Spleen (tissue), 11 donors: ENCODE data around the gene KRT7. TPM values are rescaled to one million over a fixed set of nuclear protein-coding genes. Genes with fewer than 3 reads are reported as not detected.

Experiments
- DNase-seq: peaks from one replicate; pipeline ENCODE4 v3.0.0-alpha.2; 2020
- H3K27ac ChIP-seq, 8 donors: fragments of 200-600 bp; sonication (generic) in 7 of 8; 1 replicate in 4 of 8; 2 replicates in 4 of 8; pipeline versions ENCODE4 v1.5.0 to v1.8.0; 2016 to 2021; ENCODE audit warnings: inconsistent platforms in 4 of 8, mild to moderate bottlenecking in 4 of 8, moderate library complexity in 1 of 8
- H3K27me3 ChIP-seq, 7 donors: fragments of 200-600 bp; sonication (generic) in 6 of 7; replicated peaks in 1 of 7; 1 replicate in 4 of 7; 2 replicates in 3 of 7; pipeline versions ENCODE4 v1.5.0 to v1.8.0; 2016 to 2021; ENCODE audit warnings: inconsistent platforms in 3 of 7, mild to moderate bottlenecking in 1 of 7
- H3K36me3 ChIP-seq, 6 donors: fragments of 200-600 bp; sonication (generic) in 5 of 6; 1 replicate in 4 of 6; 2 replicates in 2 of 6; pipeline versions ENCODE4 v1.5.0 to v1.8.0; 2016 to 2021; ENCODE audit warnings: inconsistent platforms in 2 of 6
- H3K4me1 ChIP-seq, 6 donors: fragments of 200-600 bp; sonication (generic) in 5 of 6; 1 replicate in 3 of 6; 2 replicates in 3 of 6; pipeline versions ENCODE4 v1.5.0 to v1.8.0; 2016 to 2021; ENCODE audit warnings: inconsistent platforms in 3 of 6
- H3K4me3 ChIP-seq, 8 donors: fragments of 200-600 bp; sonication (generic) in 7 of 8; 1 replicate in 4 of 8; 2 replicates in 4 of 8; pipeline versions ENCODE4 v1.5.0 to v1.8.0; 2016 to 2021; ENCODE audit warnings: inconsistent platforms in 4 of 8, mild to moderate bottlenecking in 4 of 8, moderate library complexity in 2 of 8
- H3K9me3 ChIP-seq, 8 donors: fragments of 200-600 bp; sonication (generic) in 7 of 8; 1 replicate in 4 of 8; 2 replicates in 4 of 8; pipeline versions ENCODE4 v1.5.0 to v1.8.0; 2016 to 2021; ENCODE audit warnings: inconsistent platforms in 4 of 8
- POLR2A ChIP-seq, 3 donors: fragments of 450-650 bp; IDR thresholded peaks; one replicate each; pipeline ENCODE4 v1.5.1; 2017; ENCODE audit warnings: antibody characterized with exemption in 3 of 3, mild to moderate bottlenecking in 1 of 3
- POLR2AphosphoS5 ChIP-seq, 3 donors: sonication (generic); formaldehyde crosslinking; IDR thresholded peaks; one replicate each; pipeline ENCODE4 v1.5.1; 2017; ENCODE audit warnings: antibody characterized with exemption in 3 of 3
- WGBS, 5 donors: extraction: QIAGEN DNeasy Blood & Tissue Kit in 3 of 5; methylation state at CpG; one replicate each; pipeline versions ENCODE4 v1.1.5 to v1.1.7; 2013 to 2018; 5-methylcytosine and 5-hydroxymethylcytosine counted together
- intact Hi-C: fragments of 100-400 bp; cut with DNase I; formaldehyde crosslinking; loops from one replicate; pipeline ENCODE4 v1.15.0; 2023; ENCODE audit warnings: low total_unique reads
- polyA plus RNA-seq, 3 donors: library from polyadenylated mRNA; stranded (reverse); fragments of 200-250 nt; gene quantifications; one replicate each; pipeline ENCODE4 v1.2.1, GENCODE V29; 2013
- total RNA-seq, 7 donors: library from RNA; depleted of rRNA in 3 of 7; stranded (reverse); fragments of >200 nt in 3 of 7; fragmentation: NEBNext Ultra II Directional in 4 of 7; extraction: Animal tissue kit (Norgen Biotek cat#: 25700) in 4 of 7; gene quantifications; one replicate each; pipeline versions ENCODE4 v1.1.0 to v1.2.1, GENCODE V29; 2016 to 2021
- TF ChIP-seq, protein P1 (sequence below), 11 experiments: fragments of 200-600 bp in 7 of 11; fragments of 450-650 bp in 4 of 11; sonication (generic) in 4 of 11; IDR thresholded peaks in 8 of 11; conservative IDR thresholded peaks in 3 of 11; 1 replicate in 7 of 11; 2 replicates in 4 of 11; pipeline versions ENCODE4 v1.4.0 to v1.8.0; 2016 to 2021; ENCODE audit warnings: antibody characterized with exemption in 11 of 11, inconsistent platforms in 4 of 11, mild to moderate bottlenecking in 1 of 11
- donor health status: healthy with polysubstance abuse.
- donor health status: DM: no; HTN: no; CAD: no; lungs with moderate emphysema.
- donor health status: DM: no; HTN: no; CAD: no.
- donor health status: Bipolar disorder and iron deficiency.
- donor health status: healthy.
- donor health status: DM: no; HTN: no; CAD: no.
- donor health status: DM: yes; HTN: yes; CAD: no.

Gene KRT7
- total and polyA plus RNA-seq, 10 donors: 0.73 to 1.9 (median 1.2) TPM; not detected in 3

DNA sequence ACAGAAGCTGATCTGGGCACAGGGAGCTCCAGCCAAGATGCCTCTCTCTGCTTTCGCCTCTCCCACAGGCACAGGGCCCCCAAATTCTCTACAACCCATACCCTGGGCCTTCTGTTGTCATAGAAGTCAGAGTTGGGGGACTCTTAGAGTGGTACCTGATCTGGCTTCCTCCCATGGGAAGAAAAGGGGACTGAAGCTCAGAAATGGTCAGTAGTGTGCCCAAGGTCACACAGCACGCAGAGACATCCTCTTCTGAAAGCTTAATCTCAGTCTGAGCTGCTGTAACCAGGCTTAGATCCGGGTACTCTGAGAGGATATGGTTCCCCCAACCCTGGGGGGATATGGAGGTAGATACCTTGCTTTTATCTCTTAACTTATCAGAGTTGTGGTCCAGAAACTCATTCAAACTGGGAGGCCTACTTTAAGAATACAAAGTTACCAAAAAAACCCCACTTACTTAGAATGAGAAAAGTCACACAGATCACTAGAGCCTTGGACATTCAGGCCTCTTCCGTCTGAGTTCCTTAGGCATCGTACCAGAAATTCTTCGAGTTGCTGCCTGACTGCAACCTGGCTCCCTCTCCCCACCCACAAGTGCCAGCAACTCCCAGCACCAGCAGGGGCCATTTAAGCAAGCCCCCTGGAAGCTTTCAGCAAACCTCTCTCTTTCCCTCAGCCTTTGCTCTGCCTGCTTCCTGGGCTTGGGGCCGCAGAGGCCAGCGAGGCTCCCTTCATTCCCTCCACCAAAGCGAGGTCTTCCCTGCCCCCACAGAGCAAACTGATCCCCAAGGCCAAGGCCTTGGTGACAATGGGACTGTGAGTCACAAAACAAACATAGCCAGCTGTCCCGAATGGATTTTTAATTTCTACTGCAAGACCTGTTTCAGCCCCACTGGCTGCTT, 13.9 kb downstream of the KRT7 start:
- intact Hi-C loops: no loop called here
- H3K36me3 ChIP-seq: no peaks in the 10 kb centered on the region
- 55 to 76% (median 63%) methylated on average over 10 of the region's 10 CpGs for WGBS, 5 donors
- no peak overlapping the region for H3K4me3 ChIP-seq
- no peaks in the 10 kb centered on the region for H3K9me3 ChIP-seq
- peaks cover 7 to 25% (median 16%) of the 10 kb centered on the region in 6 donors for H3K4me1 ChIP-seq
- DNase-seq: no peak
- H3K27me3 ChIP-seq: peaks cover 0 to 47% (median 8%) of the 10 kb centered on the region in 7 donors
- no peak for TF ChIP-seq POLR2A (IDR thresholded peaks at IDR 0.05)
- TF ChIP-seq POLR2AphosphoS5 (IDR thresholded peaks at IDR 0.05): no peak
- TF ChIP-seq, protein P1, sequence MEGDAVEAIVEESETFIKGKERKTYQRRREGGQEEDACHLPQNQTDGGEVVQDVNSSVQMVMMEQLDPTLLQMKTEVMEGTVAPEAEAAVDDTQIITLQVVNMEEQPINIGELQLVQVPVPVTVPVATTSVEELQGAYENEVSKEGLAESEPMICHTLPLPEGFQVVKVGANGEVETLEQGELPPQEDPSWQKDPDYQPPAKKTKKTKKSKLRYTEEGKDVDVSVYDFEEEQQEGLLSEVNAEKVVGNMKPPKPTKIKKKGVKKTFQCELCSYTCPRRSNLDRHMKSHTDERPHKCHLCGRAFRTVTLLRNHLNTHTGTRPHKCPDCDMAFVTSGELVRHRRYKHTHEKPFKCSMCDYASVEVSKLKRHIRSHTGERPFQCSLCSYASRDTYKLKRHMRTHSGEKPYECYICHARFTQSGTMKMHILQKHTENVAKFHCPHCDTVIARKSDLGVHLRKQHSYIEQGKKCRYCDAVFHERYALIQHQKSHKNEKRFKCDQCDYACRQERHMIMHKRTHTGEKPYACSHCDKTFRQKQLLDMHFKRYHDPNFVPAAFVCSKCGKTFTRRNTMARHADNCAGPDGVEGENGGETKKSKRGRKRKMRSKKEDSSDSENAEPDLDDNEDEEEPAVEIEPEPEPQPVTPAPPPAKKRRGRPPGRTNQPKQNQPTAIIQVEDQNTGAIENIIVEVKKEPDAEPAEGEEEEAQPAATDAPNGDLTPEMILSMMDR (IDR thresholded peaks at IDR 0.05 in 8 of 11, conservative IDR thresholded peaks at IDR 0.05 in 3 of 11): no peak
- H3K27ac ChIP-seq: no peak overlapping the region

DNA sequence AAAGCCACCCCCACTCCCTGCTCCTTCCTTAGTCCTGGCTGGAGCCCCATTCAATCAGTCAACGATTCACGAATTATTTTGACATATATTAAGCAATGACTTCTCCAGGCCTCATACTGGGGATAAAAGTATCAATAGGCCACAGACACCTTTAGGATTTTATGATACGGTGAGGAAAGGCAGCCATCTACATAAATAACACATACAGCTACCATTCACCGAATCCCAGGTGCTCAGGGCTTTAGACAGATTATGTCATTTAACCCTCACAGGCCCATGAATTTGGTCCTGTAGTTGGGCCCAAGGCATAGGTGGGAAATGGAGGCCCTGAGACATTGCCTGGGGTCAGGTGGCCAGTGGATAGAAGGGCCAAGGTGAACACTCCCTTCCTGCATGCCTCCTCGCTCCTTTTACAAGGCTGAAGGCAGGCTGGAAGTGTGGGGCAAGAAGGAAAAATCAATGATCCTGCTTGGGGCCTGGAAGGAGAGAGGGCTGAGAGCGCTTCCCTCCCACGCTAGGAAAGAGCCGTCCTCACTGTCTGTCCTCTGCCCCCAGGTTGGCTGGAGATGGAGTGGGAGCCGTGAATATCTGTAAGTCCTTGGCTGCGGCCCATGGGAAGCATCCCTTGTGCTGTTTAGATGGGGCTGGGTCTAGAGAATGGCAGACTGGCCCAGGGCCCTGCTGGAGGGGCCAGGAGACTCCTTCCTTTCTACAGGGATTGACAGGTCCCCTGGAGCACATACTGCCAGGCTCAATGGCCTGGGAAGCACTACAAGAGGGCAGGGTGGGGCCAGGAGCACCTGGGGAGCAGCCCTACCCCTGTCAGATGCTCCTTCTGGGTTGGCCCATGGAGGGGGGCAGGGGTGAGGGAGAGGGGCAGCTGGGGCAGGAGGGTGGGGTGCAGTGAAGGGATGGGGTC, 14.8 kb downstream of the KRT7 start:
- intact Hi-C loops: no loop called here
- TF ChIP-seq POLR2AphosphoS5 (IDR thresholded peaks at IDR 0.05) (no peak), POLR2A (IDR thresholded peaks at IDR 0.05) (no peak)
- TF ChIP-seq, protein P1 (IDR thresholded peaks at IDR 0.05 in 8 of 11, conservative IDR thresholded peaks at IDR 0.05 in 3 of 11): no peak
- WGBS, 5 donors: 82 to 92% (median 86%) methylated on average over 8 to 10 of the region's 10 CpGs

DNA sequence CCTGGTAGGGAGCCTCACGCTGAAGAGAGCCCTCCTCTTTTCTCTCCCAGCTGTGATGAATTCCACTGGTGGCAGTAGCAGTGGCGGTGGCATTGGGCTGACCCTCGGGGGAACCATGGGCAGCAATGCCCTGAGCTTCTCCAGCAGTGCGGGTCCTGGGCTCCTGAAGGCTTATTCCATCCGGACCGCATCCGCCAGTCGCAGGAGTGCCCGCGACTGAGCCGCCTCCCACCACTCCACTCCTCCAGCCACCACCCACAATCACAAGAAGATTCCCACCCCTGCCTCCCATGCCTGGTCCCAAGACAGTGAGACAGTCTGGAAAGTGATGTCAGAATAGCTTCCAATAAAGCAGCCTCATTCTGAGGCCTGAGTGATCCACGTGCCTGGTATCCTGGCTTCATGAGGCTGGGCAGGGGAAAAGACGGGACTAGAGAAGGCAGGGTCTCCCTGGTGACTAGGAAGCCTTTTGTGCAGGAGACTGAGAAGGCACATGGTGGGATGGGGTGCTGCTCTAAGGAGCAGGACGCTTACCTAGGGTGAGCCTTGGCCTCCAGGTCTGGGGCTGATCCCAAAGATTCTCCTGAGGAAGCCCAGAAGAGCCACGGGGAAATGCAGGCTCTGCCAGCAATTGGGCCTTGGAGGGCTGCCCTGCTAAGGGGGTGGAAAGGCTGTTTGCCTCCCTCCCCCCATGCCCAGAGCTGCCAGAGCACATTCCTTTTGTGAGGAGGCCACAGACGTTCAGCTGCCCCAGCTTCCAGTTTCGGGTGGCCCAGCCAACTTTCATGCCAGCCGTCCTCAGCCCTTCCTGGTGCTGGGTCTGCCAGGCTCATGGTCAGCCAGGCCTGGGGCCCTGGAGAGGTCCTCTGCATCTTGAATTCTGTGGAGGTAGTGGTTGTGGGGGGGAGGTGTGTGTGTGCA, 15.8 kb downstream of the KRT7 start:
- Histone ChIP-seq H3K27me3 (peaks cover 0 to 53% (median 8%) of the 10 kb centered on the region in 7 donors), H3K36me3 (no peaks in the 10 kb centered on the region), H3K9me3 (no peaks in the 10 kb centered on the region), H3K4me3 (no peak overlapping the region), H3K27ac (no peak overlapping the region), H3K4me1 (peaks cover 6 to 19% (median 12%) of the 10 kb centered on the region in 6 donors)
- TF ChIP-seq, protein P1 (IDR thresholded peaks at IDR 0.05 in 8 of 11, conservative IDR thresholded peaks at IDR 0.05 in 3 of 11): no peak
- TF ChIP-seq POLR2A (IDR thresholded peaks at IDR 0.05): no peak
- no peak for TF ChIP-seq POLR2AphosphoS5 (IDR thresholded peaks at IDR 0.05)
- intact Hi-C loops: no loop called here
- DNase-seq: no peak
- WGBS, 5 donors: 81 to 88% (median 85%) methylated on average over 11 to 18 of the region's 18 CpGs

More for the DNA sequence above, 14.8 kb downstream of the KRT7 start:
- Histone ChIP-seq H3K9me3 (no peaks in the 10 kb centered on the region), H3K27ac (no peak overlapping the region), H3K4me1 (peaks cover 7 to 25% (median 16%) of the 10 kb centered on the region in 6 donors), H3K4me3 (no peak overlapping the region), H3K36me3 (no peaks in the 10 kb centered on the region), H3K27me3 (peaks cover 0 to 50% (median 8%) of the 10 kb centered on the region in 7 donors)
- no peak for DNase-seq
